GM12872 (cell line): ENCODE results near the gene RALGPS2.

Source experiments
- TF ChIP-seq, protein P1 (sequence below): IDR thresholded peaks from 3 replicates; pipeline ENCODE4 v1.5.1; 2011; ENCODE audit warnings: low read depth, mild to moderate bottlenecking, low read length, moderate library complexity; ENCODE audit not compliant: insufficient read depth

RALGPS2 gene

GRCh38 chr1:178945763-178946266 lies 220.8 kb downstream of the RALGPS2 start:
- TF ChIP-seq, protein P1, sequence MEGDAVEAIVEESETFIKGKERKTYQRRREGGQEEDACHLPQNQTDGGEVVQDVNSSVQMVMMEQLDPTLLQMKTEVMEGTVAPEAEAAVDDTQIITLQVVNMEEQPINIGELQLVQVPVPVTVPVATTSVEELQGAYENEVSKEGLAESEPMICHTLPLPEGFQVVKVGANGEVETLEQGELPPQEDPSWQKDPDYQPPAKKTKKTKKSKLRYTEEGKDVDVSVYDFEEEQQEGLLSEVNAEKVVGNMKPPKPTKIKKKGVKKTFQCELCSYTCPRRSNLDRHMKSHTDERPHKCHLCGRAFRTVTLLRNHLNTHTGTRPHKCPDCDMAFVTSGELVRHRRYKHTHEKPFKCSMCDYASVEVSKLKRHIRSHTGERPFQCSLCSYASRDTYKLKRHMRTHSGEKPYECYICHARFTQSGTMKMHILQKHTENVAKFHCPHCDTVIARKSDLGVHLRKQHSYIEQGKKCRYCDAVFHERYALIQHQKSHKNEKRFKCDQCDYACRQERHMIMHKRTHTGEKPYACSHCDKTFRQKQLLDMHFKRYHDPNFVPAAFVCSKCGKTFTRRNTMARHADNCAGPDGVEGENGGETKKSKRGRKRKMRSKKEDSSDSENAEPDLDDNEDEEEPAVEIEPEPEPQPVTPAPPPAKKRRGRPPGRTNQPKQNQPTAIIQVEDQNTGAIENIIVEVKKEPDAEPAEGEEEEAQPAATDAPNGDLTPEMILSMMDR = no peak

- TF ChIP-seq, protein P1 = no peak
These were observed 221.4 kb downstream of the RALGPS2 start for GRCh38 chr1:178946416-178946815.

DNA sequence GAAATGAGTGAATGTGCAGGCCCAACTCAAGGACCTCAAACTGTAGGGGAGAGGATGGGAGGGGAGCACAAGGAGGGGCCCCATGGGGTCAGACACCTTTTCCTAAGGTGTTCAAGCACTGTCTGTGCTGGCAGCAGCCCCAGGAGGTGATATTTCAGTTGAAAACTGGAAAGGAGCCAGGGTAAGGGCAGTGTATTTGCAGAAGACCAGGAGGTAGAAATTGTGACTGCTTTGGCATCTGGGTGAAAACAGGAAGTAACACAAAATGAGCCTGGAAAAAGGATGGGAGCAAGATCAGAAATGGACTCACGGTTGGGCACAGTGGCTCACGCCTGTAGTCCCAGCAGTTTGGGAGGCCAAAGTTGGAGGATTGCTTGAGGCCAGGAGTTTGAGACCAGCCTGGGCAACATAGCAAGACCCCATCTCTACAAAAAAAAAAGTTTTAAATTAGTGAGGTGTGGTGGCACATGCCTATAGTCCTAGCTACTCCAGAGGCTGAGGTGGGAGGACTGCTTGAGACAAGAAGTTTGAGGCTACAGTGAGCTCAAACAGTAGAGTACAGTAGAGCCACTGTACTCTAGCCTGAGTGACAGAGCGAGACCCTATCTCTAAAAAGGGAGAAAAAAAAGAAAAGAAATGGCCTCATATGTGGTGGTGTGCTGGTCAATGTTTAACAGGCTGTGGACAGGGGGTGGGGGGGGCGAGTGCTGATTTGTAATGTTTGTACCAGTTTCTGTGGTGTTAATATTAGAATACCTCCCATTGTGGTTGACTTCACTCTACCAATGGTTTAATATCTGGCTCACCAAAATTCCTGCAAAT lies 222.0 kb downstream of the RALGPS2 start:
- TF ChIP-seq, protein P1 = no peak

DNA sequence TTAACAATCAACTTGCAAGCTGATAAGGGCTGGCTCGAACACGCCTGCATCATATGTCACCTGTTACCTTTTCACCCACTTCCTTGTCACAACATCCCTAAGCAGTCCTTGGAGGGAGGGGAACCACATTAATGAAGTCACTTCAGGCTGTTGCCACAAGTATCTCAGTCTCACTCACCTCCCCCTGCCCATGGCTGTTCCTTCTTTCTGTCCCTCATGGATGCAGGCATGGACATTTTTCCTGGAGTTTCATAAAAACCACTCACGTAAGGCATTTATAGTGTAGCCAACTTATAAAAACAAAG lies 222.6 kb downstream of the RALGPS2 start:
- TF ChIP-seq, protein P1 = no peak

DNA sequence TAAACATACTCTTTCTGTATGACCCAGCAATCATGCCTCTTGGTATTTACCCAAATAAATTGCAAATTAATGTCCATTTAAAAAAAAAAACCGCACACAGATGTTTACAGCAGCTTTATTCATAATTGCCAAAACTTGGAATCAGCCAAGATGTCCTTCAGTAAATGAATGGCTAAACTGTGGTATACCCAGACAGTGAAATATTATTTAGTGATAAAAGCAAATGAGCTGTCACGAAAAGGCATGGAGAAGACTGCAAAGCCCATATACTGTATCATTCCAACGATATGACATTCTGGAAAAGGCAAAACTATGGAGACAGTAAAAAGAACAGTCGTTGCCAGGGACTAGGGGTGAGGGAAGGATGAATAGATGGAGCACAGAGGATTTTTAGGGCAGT lies 223.6 kb downstream of the RALGPS2 start:
- TF ChIP-seq, protein P1 = no peak

- TF ChIP-seq, protein P1 = no peak
These were observed 226.6 kb downstream of the RALGPS2 start for GRCh38 chr1:178951600-178951999.

- TF ChIP-seq, protein P1 = no peak
These were observed 228.0 kb downstream of the RALGPS2 start for GRCh38 chr1:178953034-178953433.
